Rectal smooth muscle tissue (tissue), 1 donor: ENCODE results near the gene GRIP2.
A peak's percentile ranks its signal among the peaks of the same experiment; 100 is the strongest.

ENCODE experiments used
- H3K27ac ChIP-seq: one replicate; pipeline ENCODE4 v1.7.0; 2013; ENCODE audit warnings: low read depth, low read length, inconsistent platforms
- H3K27me3 ChIP-seq: one replicate; pipeline ENCODE4 v1.7.0; 2013; ENCODE audit warnings: low read length; ENCODE audit not compliant: control insufficient read depth, insufficient read depth
- H3K36me3 ChIP-seq: one replicate; pipeline ENCODE4 v1.7.0; 2013; ENCODE audit warnings: low read length; ENCODE audit not compliant: control insufficient read depth, insufficient read depth
- H3K4me1 ChIP-seq: one replicate; pipeline ENCODE4 v1.7.0; 2013; ENCODE audit warnings: low read length; ENCODE audit not compliant: control insufficient read depth, insufficient read depth
- H3K4me3 ChIP-seq: one replicate; pipeline ENCODE4 v1.7.0; 2013; ENCODE audit warnings: low read length
- H3K9ac ChIP-seq: one replicate; pipeline ENCODE4 v1.7.0; 2013; ENCODE audit warnings: low read length

GRIP2 gene

GRCh38 chr3:14451844-14452739 is 88.0 kb downstream of the GRIP2 start:
- Histone ChIP-seq H3K27ac (peak overlapping the region; percentile 80), H3K4me1 (peaks cover 24% of the 10 kb centered on the region), H3K36me3 (no peaks in the 10 kb centered on the region), H3K27me3 (no peaks in the 10 kb centered on the region), H3K9ac (no peak overlapping the region), H3K4me3 (peak overlapping the region; percentile 30)

DNA sequence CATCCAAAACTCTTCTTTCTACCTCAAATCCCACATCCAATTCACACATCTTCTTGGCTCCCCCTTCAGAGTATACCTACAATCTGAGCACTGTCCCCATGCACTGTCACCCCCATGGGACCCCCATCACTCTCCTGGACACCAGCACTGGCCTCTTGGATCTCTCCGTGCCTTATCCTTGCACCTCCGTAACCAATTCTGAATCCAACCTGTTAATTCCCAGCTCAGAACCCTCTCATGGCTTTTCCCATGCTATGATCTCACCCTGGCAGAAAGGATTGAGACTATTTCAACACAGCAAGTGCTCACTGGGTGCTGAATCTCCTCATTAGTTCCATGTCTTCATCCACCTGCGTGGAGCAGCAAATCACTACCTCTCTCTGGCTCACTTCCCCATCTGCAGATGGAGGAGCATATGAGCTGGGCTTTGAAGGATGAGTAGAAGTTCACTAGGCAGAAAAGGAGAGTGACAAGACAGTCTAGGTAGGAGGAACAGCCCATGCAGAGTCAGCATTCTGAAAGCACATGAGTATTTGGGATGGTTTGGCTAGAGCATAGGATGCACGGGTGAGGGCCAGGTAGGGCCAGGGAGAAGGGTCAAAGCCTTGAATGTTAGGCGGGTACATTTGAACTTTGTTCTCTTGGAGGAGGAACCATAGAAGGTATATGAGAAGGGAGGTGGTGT is 89.1 kb downstream of the GRIP2 start:
- peaks cover 24% of the 10 kb centered on the region for H3K4me1 ChIP-seq
- H3K27me3 ChIP-seq: no peaks in the 10 kb centered on the region
- H3K27ac ChIP-seq: no peak overlapping the region
- H3K4me3 ChIP-seq: no peak overlapping the region
- no peaks in the 10 kb centered on the region for H3K36me3 ChIP-seq
- no peak overlapping the region for H3K9ac ChIP-seq

DNA sequence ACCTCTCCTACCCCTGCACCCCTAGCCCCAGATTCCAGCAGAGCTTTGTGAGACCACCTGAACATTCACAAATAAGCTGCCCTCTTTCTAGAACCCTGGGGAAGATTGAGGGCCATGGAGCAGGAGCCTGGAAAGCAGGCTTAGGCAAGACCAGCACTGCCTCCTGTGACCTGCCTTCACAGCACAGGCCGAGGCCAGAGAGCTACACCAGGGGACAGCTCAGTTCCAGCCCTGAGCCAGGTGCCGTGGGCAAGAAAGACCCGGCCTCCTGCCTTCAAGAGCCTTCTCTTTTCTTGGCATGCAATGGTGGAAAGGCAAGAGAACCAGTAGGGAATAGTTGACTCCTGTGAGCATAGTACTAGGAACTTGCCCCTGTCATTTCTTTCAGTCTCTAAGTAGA is 89.6 kb downstream of the GRIP2 start:
- no peaks in the 10 kb centered on the region for H3K27me3 ChIP-seq
- H3K4me1 ChIP-seq: peaks cover 24% of the 10 kb centered on the region
- H3K27ac ChIP-seq: no peak overlapping the region
- no peak overlapping the region for H3K4me3 ChIP-seq
- no peak overlapping the region for H3K9ac ChIP-seq
- H3K36me3 ChIP-seq: no peaks in the 10 kb centered on the region

DNA sequence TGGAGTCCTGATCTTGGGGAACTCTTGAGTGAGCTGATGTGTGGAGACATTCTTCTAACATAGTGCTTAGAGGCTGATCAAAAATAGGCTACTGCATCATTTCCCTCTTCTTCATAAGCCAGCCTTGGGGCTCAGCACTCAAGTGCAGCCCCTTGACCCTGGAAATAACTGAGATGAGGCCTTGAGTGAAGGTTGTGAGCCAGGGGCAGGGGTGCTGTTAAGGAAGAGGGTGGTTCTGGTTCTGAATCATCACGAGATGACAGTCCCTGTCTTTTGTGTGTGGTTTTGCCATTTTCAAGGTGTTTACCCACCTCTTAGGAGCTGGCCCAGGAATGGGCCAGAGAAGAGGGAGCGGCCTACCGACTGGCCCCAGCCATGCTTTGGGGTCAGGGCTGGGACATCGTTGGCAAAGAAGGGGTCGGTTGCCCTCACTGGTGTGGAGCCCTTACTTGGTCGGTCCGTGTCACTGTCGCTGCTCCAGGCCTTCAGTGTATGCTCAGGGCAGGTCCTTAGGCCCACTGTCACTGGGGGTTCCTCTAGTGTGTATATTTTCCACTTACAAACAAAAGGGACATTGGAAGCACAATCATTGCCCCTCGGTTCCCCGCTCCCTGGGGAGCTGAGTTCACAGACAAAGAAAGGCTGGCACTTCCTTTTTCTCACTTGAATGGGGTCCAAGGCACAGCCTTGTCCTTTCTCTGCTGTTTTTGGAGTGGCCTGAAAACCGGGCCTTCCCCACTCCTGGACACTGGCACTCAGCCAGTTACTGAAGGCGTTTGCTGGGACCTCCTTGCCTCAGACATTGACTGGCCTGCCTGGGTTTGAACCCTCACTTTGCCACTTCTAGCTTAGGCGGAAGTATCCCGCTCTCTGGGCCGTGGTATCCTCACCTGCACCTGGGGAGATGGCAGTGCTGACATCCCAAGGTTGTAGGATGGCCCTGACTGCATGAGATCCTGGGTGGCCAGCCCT is 91.1 kb downstream of the GRIP2 start:
- Histone ChIP-seq H3K27me3 (no peaks in the 10 kb centered on the region), H3K4me3 (no peak overlapping the region), H3K36me3 (no peaks in the 10 kb centered on the region), H3K4me1 (peaks cover 24% of the 10 kb centered on the region), H3K9ac (no peak overlapping the region), H3K27ac (no peak overlapping the region)

DNA sequence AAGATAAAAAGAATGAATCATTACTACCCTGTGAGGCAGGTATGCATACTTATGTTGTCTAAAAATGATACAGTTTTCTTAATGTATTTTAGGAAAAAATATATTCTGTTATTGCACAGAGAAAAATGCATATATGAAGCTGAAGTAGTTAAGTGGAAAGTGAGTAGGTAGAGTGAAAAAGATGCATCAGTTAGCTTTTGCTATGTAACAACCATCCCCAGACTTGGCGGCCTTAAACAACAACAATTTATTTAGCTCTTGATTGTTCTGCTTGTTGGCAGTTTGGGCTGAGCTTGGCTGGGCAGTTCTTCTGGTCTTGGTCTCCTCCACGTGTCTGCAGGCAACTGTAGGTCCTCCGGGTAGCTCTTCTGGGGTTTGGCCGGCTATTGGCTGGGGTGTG is 92.1 kb downstream of the GRIP2 start:
- Histone ChIP-seq H3K36me3 (no peaks in the 10 kb centered on the region), H3K27me3 (no peaks in the 10 kb centered on the region), H3K27ac (no peak overlapping the region), H3K4me1 (peaks cover 16% of the 10 kb centered on the region), H3K9ac (no peak overlapping the region), H3K4me3 (no peak overlapping the region)

- Histone ChIP-seq H3K4me1 (peaks cover 8% of the 10 kb centered on the region), H3K27ac (no peak overlapping the region), H3K27me3 (no peaks in the 10 kb centered on the region), H3K9ac (no peak overlapping the region), H3K4me3 (no peak overlapping the region), H3K36me3 (no peaks in the 10 kb centered on the region)
Measured at GRCh38 chr3:14446988-14447570, 93.1 kb downstream of the GRIP2 start.

DNA sequence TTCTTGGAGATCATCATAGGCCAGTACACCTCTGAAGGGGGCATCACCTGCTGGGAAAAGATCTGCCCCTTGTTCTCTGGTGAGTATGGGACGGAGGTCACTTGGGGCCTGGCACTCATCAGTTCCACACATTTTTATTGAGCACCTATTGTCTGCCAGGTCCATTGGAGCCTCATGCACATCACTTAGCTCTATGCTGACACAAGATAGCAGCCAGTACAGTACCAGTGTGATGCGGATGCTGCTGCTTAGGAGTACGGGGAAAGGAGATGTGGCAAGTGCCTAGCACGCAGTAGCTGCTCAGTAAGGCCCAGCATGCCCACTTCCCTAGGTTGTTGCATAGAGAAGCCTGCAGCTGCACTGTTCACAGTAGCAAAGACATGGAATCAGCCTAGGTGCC is 94.4 kb downstream of the GRIP2 start:
- Histone ChIP-seq H3K4me3 (no peak overlapping the region), H3K27ac (no peak overlapping the region), H3K9ac (no peak overlapping the region), H3K27me3 (no peaks in the 10 kb centered on the region), H3K4me1 (no peaks in the 10 kb centered on the region), H3K36me3 (no peaks in the 10 kb centered on the region)

DNA sequence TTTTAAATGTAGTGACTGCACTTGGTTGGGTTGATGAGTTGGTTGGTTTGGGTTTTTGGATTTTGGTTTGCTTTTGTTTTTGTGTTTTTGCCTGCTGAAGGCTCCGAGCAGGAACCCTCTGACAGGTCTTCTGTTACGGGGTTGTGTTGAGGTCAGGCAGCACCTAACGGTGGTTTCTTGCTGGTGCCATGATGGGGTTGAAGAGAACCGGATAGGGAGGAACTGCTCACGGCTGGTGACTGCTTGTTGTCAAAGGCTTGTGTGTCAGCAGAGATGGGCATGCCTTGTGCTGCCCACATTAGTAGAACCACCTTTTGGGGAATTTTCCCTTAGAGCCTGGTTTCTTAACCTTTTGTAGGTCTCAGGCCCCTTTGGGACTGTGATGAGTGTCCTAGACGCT is 95.8 kb downstream of the GRIP2 start:
- Histone ChIP-seq H3K9ac (no peak overlapping the region), H3K4me1 (no peaks in the 10 kb centered on the region), H3K27me3 (no peaks in the 10 kb centered on the region), H3K27ac (no peak overlapping the region), H3K36me3 (no peaks in the 10 kb centered on the region), H3K4me3 (no peak overlapping the region)

GRCh38 chr3:14441920-14442300 is 98.2 kb downstream of the GRIP2 start:
- Histone ChIP-seq H3K27ac (no peak overlapping the region), H3K4me1 (no peaks in the 10 kb centered on the region), H3K36me3 (no peaks in the 10 kb centered on the region), H3K9ac (no peak overlapping the region), H3K27me3 (no peaks in the 10 kb centered on the region), H3K4me3 (no peak overlapping the region)

GRCh38 chr3:14441240-14441919 is 98.8 kb downstream of the GRIP2 start:
- Histone ChIP-seq H3K27ac (no peak overlapping the region), H3K9ac (no peak overlapping the region), H3K4me1 (no peaks in the 10 kb centered on the region), H3K4me3 (no peak overlapping the region), H3K36me3 (no peaks in the 10 kb centered on the region), H3K27me3 (no peaks in the 10 kb centered on the region)

DNA sequence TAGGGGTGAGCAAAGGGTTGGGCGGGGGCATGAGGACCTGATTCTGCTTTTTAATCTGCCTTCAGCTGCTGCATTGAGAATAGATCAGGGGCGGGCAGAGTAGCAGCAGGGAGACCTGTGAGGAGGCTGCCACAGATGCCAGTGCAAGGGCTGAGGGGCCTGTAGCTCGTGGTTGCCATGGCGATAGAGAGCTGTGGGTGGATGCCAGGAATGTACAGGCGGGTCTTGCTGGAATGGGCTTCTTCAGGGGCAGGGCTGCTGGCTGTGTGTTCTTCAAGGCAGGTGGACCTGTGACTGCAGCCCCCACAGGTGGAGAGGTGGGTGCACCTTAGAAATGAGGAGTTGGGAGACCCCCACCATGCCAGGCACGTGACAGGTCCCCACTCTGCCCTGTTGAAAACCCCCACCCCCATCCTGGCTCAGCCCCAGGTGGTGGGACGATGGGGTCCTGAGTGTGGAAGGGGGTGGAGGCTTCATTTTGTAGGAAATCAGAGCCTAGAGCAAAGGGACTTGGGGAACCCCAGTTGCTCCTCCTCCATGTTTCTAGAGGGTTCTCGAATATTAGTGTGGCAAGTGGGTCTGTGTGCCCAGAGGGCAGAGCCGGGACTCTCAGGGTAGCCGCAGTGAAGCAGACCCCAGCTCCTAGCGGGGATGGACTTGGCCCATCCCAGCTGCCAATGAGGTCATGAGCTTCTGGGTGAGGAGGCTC is 99.5 kb downstream of the GRIP2 start:
- Histone ChIP-seq H3K4me1 (no peaks in the 10 kb centered on the region), H3K9ac (no peak overlapping the region), H3K27me3 (no peaks in the 10 kb centered on the region), H3K36me3 (no peaks in the 10 kb centered on the region), H3K27ac (no peak overlapping the region), H3K4me3 (no peak overlapping the region)
